Stimulated activated CD4-positive, alpha-beta T cell treated with anti-CD3 and anti-CD28 coated beads, Interleukin-4, amount 100 ng/mL, for 1 hour (primary cell): ENCODE results near the gene KLRD1.
"Not testable (repeated sequence)": the region's sequence is repeated elsewhere in the genome, so short reads cannot be mapped to it uniquely, and the experiment has no call there.

Source experiments
- DNase-seq: peaks from one replicate; pipeline ENCODE4 v3.0.0-alpha.2; 2020

The KLRD1 gene

GRCh38 chr12:10339053-10339840, 31.6 kb downstream of the KLRD1 start:
- DNase-seq: no peak

- not testable (repeated sequence) for DNase-seq
These were observed 33.3 kb downstream of the KLRD1 start for GRCh38 chr12:10340946-10341345.

GRCh38 chr12:10341892-10342509, 34.3 kb downstream of the KLRD1 start:
- no peak for DNase-seq

GRCh38 chr12:10351457-10351856, 43.8 kb downstream of the KLRD1 start:
- DNase-seq: not testable (repeated sequence)

GRCh38 chr12:10354071-10354470, 46.4 kb downstream of the KLRD1 start:
- no peak for DNase-seq

GRCh38 chr12:10354502-10354901, 46.8 kb downstream of the KLRD1 start:
- DNase-seq: no peak

GRCh38 chr12:10358131-10358530, 50.5 kb downstream of the KLRD1 start:
- no peak for DNase-seq

- DNase-seq: no peak
These were observed 51.3 kb downstream of the KLRD1 start for GRCh38 chr12:10358969-10359368.

- DNase-seq: no peak
These were observed 53.4 kb downstream of the KLRD1 start for GRCh38 chr12:10361084-10361483.

- DNase-seq: no peak
These were observed 54.0 kb downstream of the KLRD1 start for GRCh38 chr12:10361622-10362021.

- DNase-seq: no peak
These were observed 54.7 kb downstream of the KLRD1 start for GRCh38 chr12:10362325-10362724.

- no peak for DNase-seq
These were observed 55.4 kb downstream of the KLRD1 start for GRCh38 chr12:10362828-10363657.

- no peak for DNase-seq
These were observed 55.9 kb downstream of the KLRD1 start for GRCh38 chr12:10363658-10363913.

- peak; percentile 14 for DNase-seq
These were observed 56.5 kb downstream of the KLRD1 start for GRCh38 chr12:10363914-10364814.

- peak; percentile 38 for DNase-seq
These were observed 57.3 kb downstream of the KLRD1 start for GRCh38 chr12:10364815-10365622.

GRCh38 chr12:10365696-10366405, 58.2 kb downstream of the KLRD1 start:
- DNase-seq: no peak

- DNase-seq: no peak
These were observed 59.2 kb downstream of the KLRD1 start for GRCh38 chr12:10366875-10367274.

GRCh38 chr12:10367714-10368113, 60.0 kb downstream of the KLRD1 start:
- not testable (repeated sequence) for DNase-seq

GRCh38 chr12:10368206-10369171, 60.8 kb downstream of the KLRD1 start:
- DNase-seq: no peak
